A549 (cell line): ENCODE data around the gene GNAS-AS1. TPM values are rescaled to one million over a fixed set of nuclear protein-coding genes. Genes with fewer than 3 reads are reported as not detected.

Source experiments
- ATAC-seq, 2 experiments: fragments of 200-7000 bp in 1 of 2; fragments of >200 bp in 1 of 2; cut with Nextera tagmentation in 1 of 2; cut with Tn5 transposase in 1 of 2; 3 replicates each; pipeline versions ENCODE4 v1.8.0 to v1.9.1; 2018 to 2020; ENCODE audit warnings: mild to moderate bottlenecking in 1 of 2, moderate library complexity in 1 of 2
- CTCF ChIA-PET: fragments of 300-600 bp; sonication (Branson Sonifier 250); formaldehyde crosslinking; extraction: SDS; loops from one replicate; lab custom pipeline; 2021; ENCODE audit warnings: antibody characterized with exemption, inconsistent platforms; lab: Yijun Ruan, JAX
- POLR2A ChIA-PET: fragments of 350-600 bp; formaldehyde crosslinking; extraction: SDS; loops from one replicate; lab custom pipeline; 2021; ENCODE audit warnings: antibody characterized with exemption, inconsistent platforms; lab: Yijun Ruan, JAX
- DNase-seq, 2 experiments: peaks; one replicate each; pipeline versions ENCODE4 v3.0.0 to v3.0.0-alpha.2; 2011 to 2016; ENCODE audit warnings: low read depth in 1 of 2, low spot score in 1 of 2
- FAIRE-seq: peaks from 2 replicates; lab custom pipeline; 2011; peaks lifted over from hg19 to GRCh38; lab: Jason Lieb, UNC
- H3K27ac ChIP-seq, 2 experiments: fragments of >200 bp; sonication (Bioruptor Twin); formaldehyde crosslinking; 3 replicates each; pipeline ENCODE4 v1.5.1; 2016 to 2017
- H3K4me1 ChIP-seq: fragments of >200 bp; sonication (Bioruptor Twin); formaldehyde crosslinking; 3 replicates; pipeline ENCODE4 v1.6.1; 2016
- H3K4me2 ChIP-seq: fragments of >200 bp; sonication (Bioruptor Twin); formaldehyde crosslinking; 3 replicates; pipeline ENCODE4 v1.6.1; 2016
- H3K4me3 ChIP-seq: fragments of >200 bp; sonication (Bioruptor Twin); formaldehyde crosslinking; 3 replicates; pipeline ENCODE4 v1.5.1; 2016
- H3K9me3 ChIP-seq: fragments of >200 bp; sonication (Bioruptor Twin); formaldehyde crosslinking; 3 replicates; pipeline ENCODE4 v1.6.1; 2016
- BCL3 ChIP-seq: fragments of >200 bp; sonication (Bioruptor Twin); formaldehyde crosslinking; IDR thresholded peaks from 3 replicates; pipeline ENCODE4 v1.6.1; 2016
- CEBPB ChIP-seq, 2 experiments: fragments of >200 bp in 1 of 2; sonication (Bioruptor Twin) in 1 of 2; formaldehyde crosslinking in 1 of 2; IDR thresholded peaks; 2 replicates each; pipeline ENCODE4 v1.6.1; 2012 to 2016
- CHD2 ChIP-seq: fragments of 150-350 bp; IDR thresholded peaks from 2 replicates; pipeline ENCODE4 v1.6.1; 2014; ENCODE audit warnings: low read length; ENCODE audit not compliant: partially characterized antibody
- CTCF ChIP-seq: fragments of >200 bp; sonication (Bioruptor Twin); formaldehyde crosslinking; IDR thresholded peaks from 3 replicates; pipeline ENCODE4 v1.5.1; 2016
- E2F6 ChIP-seq: IDR thresholded peaks from 2 replicates; pipeline ENCODE4 v1.6.1; 2012; ENCODE audit warnings: low read depth, borderline replicate concordance
- EP300 ChIP-seq, 2 experiments: fragments of >200 bp; sonication (Bioruptor Twin); formaldehyde crosslinking; IDR thresholded peaks; 2 replicates in 1 of 2; 3 replicates in 1 of 2; pipeline ENCODE4 v1.6.1; 2016 to 2017
- HOXA7 ChIP-seq: fragments of 250-450 bp; sonication (Bioruptor Pico); IDR thresholded peaks from 2 replicates; pipeline ENCODE4 v1.5.0; 2020; ENCODE audit warnings: mild to moderate bottlenecking, moderate library complexity
- MAX ChIP-seq: IDR thresholded peaks from 2 replicates; pipeline ENCODE4 v1.6.1; 2012
- NPAS2 ChIP-seq: fragments of 250-450 bp; sonication (Bioruptor Pico); IDR thresholded peaks from 2 replicates; pipeline ENCODE4 v1.8.0; 2022; ENCODE audit warnings: mild to moderate bottlenecking, moderate library complexity, borderline replicate concordance
- RAD21 ChIP-seq, 2 experiments: fragments of >200 bp in 1 of 2; sonication (Bioruptor Twin) in 1 of 2; formaldehyde crosslinking in 1 of 2; IDR thresholded peaks in 1 of 2; conservative IDR thresholded peaks in 1 of 2; 2 replicates in 1 of 2; 3 replicates in 1 of 2; pipeline ENCODE4 v1.6.1; 2012 to 2018; ENCODE audit warnings: inconsistent platforms in 1 of 2
- RCOR1 ChIP-seq: fragments of 150-350 bp; IDR thresholded peaks from 2 replicates; pipeline ENCODE4 v1.6.1; 2014; ENCODE audit warnings: antibody characterized with exemption, low read length, low read depth
- SMC3 ChIP-seq: fragments of >200 bp; sonication (Bioruptor Twin); formaldehyde crosslinking; IDR thresholded peaks from 3 replicates; pipeline ENCODE4 v1.6.1; 2018; ENCODE audit warnings: inconsistent platforms
- USF2 ChIP-seq: fragments of 450-650 bp; IDR thresholded peaks from 2 replicates; pipeline ENCODE4 v1.6.1; 2014; ENCODE audit warnings: antibody characterized with exemption
- WGBS: methylation state at CpG from one replicate; pipeline ENCODE4 v1.1.6; 2017; ENCODE audit errors: missing lambda C conversion rate; 5-methylcytosine and 5-hydroxymethylcytosine counted together
- polyA plus RNA-seq, 4 experiments: library from polyadenylated mRNA; depleted of rRNA in 3 of 4; stranded (reverse); fragments of >200 nt; fragmentation: RNase III in 1 of 4; extraction: RNeasy Plus Mini Kit Qiagen cat#74134 plus additional on column Dnase treatment in 1 of 4; gene quantifications; 2 replicates in 3 of 4; 3 replicates in 1 of 4; pipeline ENCODE4 v1.2.3, GENCODE V29; 2011 to 2017

GNAS-AS1 gene
- polyA plus RNA-seq, 2 of the 4 experiments (the other 2 are of a cell fraction), result not detected

- Histone ChIP-seq H3K4me2 (peak within 1 kb of the TSS; percentile 83), H3K4me3 (peak within 1 kb of the TSS; percentile 36; the same call in 2 of the 3 replicates), H3K27ac (peak within 1 kb of the TSS in 1 of 2 experiments; percentile 51; a peak in 1 of 6 replicates), H3K9me3 (no peaks in the 10 kb centered on the region), H3K4me1 (no peaks in the 10 kb centered on the region)
- 19% methylated on average over 33 of the region's 35 CpGs for WGBS
- TF ChIP-seq CHD2 (no peak), RCOR1 (no peak), USF2 (peak; percentile 74), CEBPB (IDR thresholded peaks at IDR 0.05) (peak in 1 of 2 experiments; percentile 49; a peak in 2 of 4 replicates), CTCF (peak; percentile 59), EP300 (IDR thresholded peaks at IDR 0.05) (no peak), RAD21 (conservative IDR thresholded peaks at IDR 0.05 in 1 of 2, IDR thresholded peaks at IDR 0.05 in 1 of 2) (peak; percentile 39 to 47; a peak in 4 of 5 replicates), E2F6 (0 out of 2 replicates have a peak, but pooled peaks have one; percentile 25), HOXA7 (CRISPR knock-in tag) (no peak), MAX (0 out of 2 replicates have a peak, but pooled peaks have one; percentile 29), SMC3 (peak; percentile 54), NPAS2 (CRISPR knock-in tag) (no peak)
- CTCF ChIA-PET, result interaction anchor here (0.8 to 2.1 kb wide), 10 partner anchors 8 to 235 kb away, joined by 3 to 10 read pairs (median 4); no protein-coding TSS in a partner anchor
- POLR2A ChIA-PET, result no interaction called here
- DNase-seq, result peak; percentile 62 to 72
- peak; percentile 81 to 94; a peak in 5 of 6 replicates for ATAC-seq
- no peak for FAIRE-seq
Measured at GRCh38 chr20:58852543-58853271, 2.0 kb upstream of the GNAS-AS1 start, which contains the start of gene GNAS. TSS of gene GNAS (plus strand) at chr20:58852716.

- DNase-seq, result no peak
- peak overlapping the region; percentile 83 for H3K4me2 ChIP-seq
- no peak for TF ChIP-seq BCL3
- no peak for FAIRE-seq
- H3K4me3 ChIP-seq, result peak overlapping the region; percentile 36; the same call in 1 of the 3 replicates
- no peaks in the 10 kb centered on the region for H3K9me3 ChIP-seq
- 49% methylated on average over 20 of the region's 23 CpGs for WGBS
- no peak for ATAC-seq
- no peaks in the 10 kb centered on the region for H3K4me1 ChIP-seq
- ChIA-PET POLR2A (no interaction called here), CTCF (interaction anchor here (0.8 to 2.1 kb wide), 9 partner anchors 7 to 1324 kb away, joined by 3 to 10 read pairs (median 3); no protein-coding TSS in a partner anchor)
- no peak overlapping the region for H3K27ac ChIP-seq
Measured at GRCh38 chr20:58851969-58852458, 1.3 kb upstream of the GNAS-AS1 start.
